Measurements from ENCODE around the gene SLC25A22. TPM values are rescaled to one million over a fixed set of nuclear protein-coding genes. Genes with fewer than 3 reads are reported as not detected.

The SLC25A22 gene
- total RNA-seq, 4 donors from 2014 or later: 5.2 to 14.5 (median 6.9) TPM

DNA sequence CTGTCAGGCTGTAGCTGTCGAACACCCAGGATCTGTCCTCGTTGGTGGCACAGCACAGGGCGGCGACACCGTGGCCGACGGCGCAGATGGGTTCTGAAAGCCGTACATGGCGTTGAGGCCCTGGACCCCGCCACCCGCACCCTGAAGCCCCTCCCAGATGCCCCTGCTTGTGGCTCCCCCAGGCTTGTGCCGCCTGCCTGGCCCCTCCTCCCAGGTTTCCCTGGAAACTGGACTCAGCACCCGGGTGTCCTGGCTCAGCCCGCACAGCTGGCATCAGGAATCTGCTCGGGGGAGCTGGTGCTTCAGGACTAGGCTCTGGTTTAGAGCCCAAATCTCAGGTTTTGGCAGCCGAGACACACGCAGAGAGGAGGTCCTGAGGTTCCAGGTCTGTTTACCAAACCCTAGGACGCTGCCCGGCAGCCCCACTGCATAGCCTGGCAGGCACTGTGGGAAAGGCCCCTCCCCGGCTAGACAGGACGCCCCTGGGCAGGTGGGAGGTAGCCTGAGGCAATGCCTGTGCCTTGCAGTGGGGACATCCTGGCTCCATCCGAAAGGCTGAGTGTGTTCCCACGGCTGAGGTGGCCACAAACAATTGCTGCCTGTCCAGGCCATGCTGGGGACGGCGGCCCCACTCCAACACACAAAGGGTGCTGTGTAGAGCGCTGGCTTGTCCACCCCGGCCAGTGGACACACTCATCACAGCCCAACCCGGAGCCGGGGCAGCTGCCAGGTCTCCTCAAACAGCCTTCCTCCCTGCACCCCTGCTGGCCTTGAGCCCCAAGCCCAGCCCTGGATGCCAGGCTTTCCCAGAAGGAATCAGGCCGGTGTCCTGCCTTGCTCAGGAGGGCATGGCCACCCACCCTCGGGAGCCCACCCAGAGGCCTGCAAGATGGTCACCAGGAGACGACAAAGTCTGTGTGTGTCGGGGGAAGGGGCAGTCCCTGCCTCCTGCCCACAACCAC is 25.4 kb downstream of the SLC25A22 start:
- H3K4me3 ChIP-seq: no peak overlapping the region
- H3K27me3 ChIP-seq: no peaks in the 10 kb centered on the region
- TF ChIP-seq EP300 (IDR thresholded peaks at IDR 0.05) (no peak), POLR2AphosphoS5 (IDR thresholded peaks at IDR 0.05) (no peak), POLR2A (IDR thresholded peaks at IDR 0.05) (no peak)
- TF ChIP-seq, protein P1, sequence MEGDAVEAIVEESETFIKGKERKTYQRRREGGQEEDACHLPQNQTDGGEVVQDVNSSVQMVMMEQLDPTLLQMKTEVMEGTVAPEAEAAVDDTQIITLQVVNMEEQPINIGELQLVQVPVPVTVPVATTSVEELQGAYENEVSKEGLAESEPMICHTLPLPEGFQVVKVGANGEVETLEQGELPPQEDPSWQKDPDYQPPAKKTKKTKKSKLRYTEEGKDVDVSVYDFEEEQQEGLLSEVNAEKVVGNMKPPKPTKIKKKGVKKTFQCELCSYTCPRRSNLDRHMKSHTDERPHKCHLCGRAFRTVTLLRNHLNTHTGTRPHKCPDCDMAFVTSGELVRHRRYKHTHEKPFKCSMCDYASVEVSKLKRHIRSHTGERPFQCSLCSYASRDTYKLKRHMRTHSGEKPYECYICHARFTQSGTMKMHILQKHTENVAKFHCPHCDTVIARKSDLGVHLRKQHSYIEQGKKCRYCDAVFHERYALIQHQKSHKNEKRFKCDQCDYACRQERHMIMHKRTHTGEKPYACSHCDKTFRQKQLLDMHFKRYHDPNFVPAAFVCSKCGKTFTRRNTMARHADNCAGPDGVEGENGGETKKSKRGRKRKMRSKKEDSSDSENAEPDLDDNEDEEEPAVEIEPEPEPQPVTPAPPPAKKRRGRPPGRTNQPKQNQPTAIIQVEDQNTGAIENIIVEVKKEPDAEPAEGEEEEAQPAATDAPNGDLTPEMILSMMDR (IDR thresholded peaks at IDR 0.05): no peak
- H3K27ac ChIP-seq: peak overlapping the region in 2 of 4 donors; percentile 26 to 41
- no peaks in the 10 kb centered on the region for H3K9me3 ChIP-seq
- H3K36me3 ChIP-seq: peaks cover 0 to 70% of the 10 kb centered on the region in 2 donors
- H3K4me1 ChIP-seq: peaks cover 0 to 52% (median 17%) of the 10 kb centered on the region in 3 donors
- no peak for ATAC-seq
- WGBS, 2 donors (ENCODE audit: low coverage in 1 of 2): 80% methylated on average over 1 of the region's 34 CpGs; no CpG with 5 or more reads in 1 of the 2 donors

GRCh38 chr11:771617-772204 is 26.4 kb downstream of the SLC25A22 start:
- TF ChIP-seq POLR2A (IDR thresholded peaks at IDR 0.05): no peak
- TF ChIP-seq POLR2AphosphoS5 (IDR thresholded peaks at IDR 0.05): no peak
- TF ChIP-seq EP300 (IDR thresholded peaks at IDR 0.05): no peak
- TF ChIP-seq, protein P1 (IDR thresholded peaks at IDR 0.05): no peak
- H3K36me3 ChIP-seq: peaks cover 0 to 80% of the 10 kb centered on the region in 2 donors
- H3K9me3 ChIP-seq: no peaks in the 10 kb centered on the region
- no peaks in the 10 kb centered on the region for H3K27me3 ChIP-seq
- WGBS, 2 donors (ENCODE audit: low coverage in 1 of 2): no CpG with 5 or more reads among the region's 15 CpGs
- H3K4me3 ChIP-seq: no peak overlapping the region
- peaks cover 0 to 50% (median 17%) of the 10 kb centered on the region in 3 donors for H3K4me1 ChIP-seq
- no peak for ATAC-seq
- peak overlapping the region in 1 of 4 donors; percentile 41 for H3K27ac ChIP-seq

GRCh38 chr11:770642-771616 is 27.2 kb downstream of the SLC25A22 start:
- 67% methylated on average over 1 of the region's 32 CpGs; no CpG with 5 or more reads in 1 of the 2 donors for WGBS, 2 donors (ENCODE audit: low coverage in 1 of 2)
- peaks cover 0 to 42% (median 11%) of the 10 kb centered on the region in 3 donors for H3K4me1 ChIP-seq
- H3K27ac ChIP-seq: no peak overlapping the region
- H3K4me3 ChIP-seq: no peak overlapping the region
- H3K36me3 ChIP-seq: peaks cover 0 to 88% of the 10 kb centered on the region in 2 donors
- no peaks in the 10 kb centered on the region for H3K27me3 ChIP-seq
- TF ChIP-seq POLR2A (IDR thresholded peaks at IDR 0.05) (no peak), POLR2AphosphoS5 (IDR thresholded peaks at IDR 0.05) (no peak), EP300 (IDR thresholded peaks at IDR 0.05) (no peak)
- TF ChIP-seq, protein P1 (IDR thresholded peaks at IDR 0.05): no peak
- no peaks in the 10 kb centered on the region for H3K9me3 ChIP-seq
- ATAC-seq: no peak

DNA sequence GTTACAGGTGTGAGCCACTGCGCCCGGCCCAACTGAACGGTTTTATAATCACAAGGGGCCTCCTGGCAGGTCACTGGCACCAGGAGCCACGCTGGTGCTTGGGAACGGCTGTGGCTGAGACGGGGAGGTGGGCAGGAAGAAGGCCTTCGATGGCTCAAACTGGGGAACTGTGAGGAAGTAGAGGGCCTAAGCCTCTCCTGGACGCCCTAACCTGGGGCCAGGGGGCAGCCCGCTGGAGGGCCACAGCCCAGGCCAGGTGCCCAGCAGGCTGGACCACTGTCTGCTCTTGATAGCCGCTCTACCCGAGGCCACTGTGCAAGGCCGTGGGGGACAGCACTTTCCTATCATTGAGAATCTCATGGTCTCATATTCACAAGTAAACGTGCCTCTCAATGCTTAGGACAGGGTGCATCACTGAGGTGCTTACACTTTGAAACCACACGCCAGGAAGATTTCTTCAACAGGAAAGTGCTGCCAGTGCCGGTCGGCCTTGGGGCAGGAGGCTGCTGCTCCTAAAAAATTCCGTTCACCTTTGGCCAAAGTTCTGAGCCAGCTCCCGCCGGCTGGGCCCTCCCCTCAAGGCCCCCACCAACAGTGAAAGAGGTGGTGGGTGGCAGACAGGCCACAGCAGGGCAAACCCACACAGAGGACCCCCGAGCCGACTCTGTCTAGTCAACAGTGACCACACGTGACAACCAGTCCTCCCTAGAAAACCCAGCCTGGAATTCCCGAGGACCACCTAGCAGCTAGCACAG is 28.0 kb downstream of the SLC25A22 start:
- Histone ChIP-seq H3K27me3 (no peaks in the 10 kb centered on the region), H3K9me3 (no peaks in the 10 kb centered on the region), H3K4me1 (peaks cover 0 to 34% (median 3%) of the 10 kb centered on the region in 3 donors), H3K4me3 (no peak overlapping the region), H3K27ac (no peak overlapping the region), H3K36me3 (peaks cover 0 to 97% of the 10 kb centered on the region in 2 donors)
- 80 to 85% methylated on average over 1 to 4 of the region's 23 CpGs for WGBS, 2 donors (ENCODE audit: low coverage in 1 of 2)
- no peak for ATAC-seq
- TF ChIP-seq POLR2A (IDR thresholded peaks at IDR 0.05) (no peak), EP300 (IDR thresholded peaks at IDR 0.05) (no peak), POLR2AphosphoS5 (IDR thresholded peaks at IDR 0.05) (no peak)
- TF ChIP-seq, protein P1 (IDR thresholded peaks at IDR 0.05): no peak
